ENCODE data around the gene SNRK. TPM values are rescaled to one million over a fixed set of nuclear protein-coding genes. Genes with fewer than 3 reads are reported as not detected.
A peak's percentile ranks its signal among the peaks of the same experiment; 100 is the strongest.

The SNRK gene
- total and polyA plus RNA-seq, 2 of the 13 experiments (the other 11 are each of a cell fraction or from before 2014, with no cell fraction given) = 11.4 to 16.1 TPM

DNA sequence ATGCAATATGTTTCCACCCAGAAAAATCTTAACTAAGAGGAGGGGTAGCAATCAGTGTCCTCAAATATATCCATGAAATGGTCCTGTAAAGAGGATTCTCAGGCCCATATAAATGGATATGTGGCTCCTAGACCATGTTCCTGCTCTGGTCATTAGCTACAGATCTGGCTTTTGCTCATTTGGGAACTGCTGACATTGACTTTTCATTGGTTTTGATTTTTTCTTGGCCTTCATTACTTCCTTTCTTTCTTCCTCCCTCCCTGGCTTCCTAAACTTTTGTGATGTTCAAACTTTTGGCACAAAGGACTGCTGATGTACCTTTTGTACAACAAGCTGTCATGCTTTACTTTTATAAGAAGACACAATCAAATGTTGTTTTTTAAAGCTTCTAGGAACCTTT, 41.6 kb upstream of the SNRK start:
- no peak overlapping the region for H3K4me2 ChIP-seq (ENCODE audit: low read depth, low read length)
- intact Hi-C loops (cut with micrococcal nuclease; ENCODE audit: unreplicated experiment) (no loop called here), in situ Hi-C loops (cut with HindIII; ENCODE audit: extremely low pct_ligation_motif_present, low pct_unique_long_range_greater_than_20kb) (no loop called here)
- POLR2A ChIA-PET = no interaction called here
- no peak overlapping the region for H3K27ac ChIP-seq (ENCODE audit: extremely low read length, insufficient read depth, low read length)
- no peaks in the 10 kb centered on the region for H3K79me2 ChIP-seq (ENCODE audit: insufficient read depth, low read length)
- no peak overlapping the region for H2AFZ ChIP-seq (ENCODE audit: low read length)
- H4K20me1 ChIP-seq (ENCODE audit: insufficient read depth, low read length) = no peaks in the 10 kb centered on the region
- CTCF ChIA-PET (ENCODE audit: low intra/inter-chr PET ratio, low total read pairs) = no interaction called here
- FAIRE-seq (no peak), ATAC-seq (no peak), DNase-seq (ENCODE audit: low spot score) (no peak)
- H3K4me3 ChIP-seq (replicated peaks in 1 of 3; ENCODE audit: insufficient read depth in 1 of 3, low read depth in 2 of 3, low read length in 3 of 3) = no peak overlapping the region
- TF ChIP-seq MAFF (IDR thresholded peaks at IDR 0.05; ENCODE audit: low read depth, low read length) (peak; percentile 32; the same call in 1 of the 2 replicates), MAFK (conservative IDR thresholded peaks at IDR 0.05 in 1 of 2, IDR thresholded peaks at IDR 0.05 in 1 of 2; ENCODE audit: low read length in 2 of 2) (peak; percentile 33 to 72; a peak in 2 of 4 replicates), GATAD1 (CRISPR knock-in tag; IDR thresholded peaks at IDR 0.05) (no peak)
- peaks cover 11% of the 10 kb centered on the region for H3K9me3 ChIP-seq (ENCODE audit: low read length)
- H3K4me1 ChIP-seq (ENCODE audit: insufficient read depth, low read length) = no peaks in the 10 kb centered on the region
- H3K9ac ChIP-seq (ENCODE audit: insufficient read depth, low read depth, low read length) = no peak overlapping the region
- BruUV-seq (replicated peaks) = no TSS peak
- peaks cover 0 to 10% of the 10 kb centered on the region in 2 experiments; a peak in 2 of 5 replicates for H3K27me3 ChIP-seq (ENCODE audit: control insufficient read depth in 1 of 2, insufficient read depth in 2 of 2, low read length in 2 of 2)
- no peaks in the 10 kb centered on the region for H3K36me3 ChIP-seq (replicated peaks in 1 of 2; ENCODE audit: control insufficient read depth in 1 of 2, insufficient read depth in 2 of 2, low read length in 2 of 2)

DNA sequence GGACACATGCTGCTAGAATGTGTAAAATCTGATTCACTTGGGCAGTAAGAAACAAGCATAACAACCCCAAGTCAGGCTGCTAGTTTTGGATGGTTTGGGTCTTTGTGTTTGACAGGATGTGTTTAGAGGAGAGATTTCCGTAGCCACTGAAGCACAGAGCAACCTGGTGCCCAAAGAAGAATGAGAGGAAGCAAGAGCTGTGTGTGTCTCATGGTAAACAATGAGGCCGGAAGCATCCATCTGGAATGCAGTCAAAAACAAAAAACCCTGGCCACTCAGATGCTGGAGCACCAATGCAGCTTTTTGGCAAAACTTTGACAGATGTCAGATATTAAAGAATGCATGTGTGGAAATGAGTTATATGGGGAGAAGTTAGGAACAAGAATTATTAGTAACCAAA, 39.4 kb upstream of the SNRK start:
- Histone ChIP-seq H3K27ac (ENCODE audit: extremely low read length, insufficient read depth, low read length) (no peak overlapping the region), H2AFZ (ENCODE audit: low read length) (no peak overlapping the region), H3K9ac (ENCODE audit: insufficient read depth, low read depth, low read length) (no peak overlapping the region), H3K4me3 (replicated peaks in 1 of 3; ENCODE audit: insufficient read depth in 1 of 3, low read depth in 2 of 3, low read length in 3 of 3) (no peak overlapping the region), H3K4me1 (ENCODE audit: insufficient read depth, low read length) (no peaks in the 10 kb centered on the region), H3K79me2 (ENCODE audit: insufficient read depth, low read length) (no peaks in the 10 kb centered on the region), H3K27me3 (ENCODE audit: control insufficient read depth in 1 of 2, insufficient read depth in 2 of 2, low read length in 2 of 2) (peaks cover 0 to 10% of the 10 kb centered on the region in 2 experiments; a peak in 1 of 5 replicates), H3K9me3 (ENCODE audit: low read length) (peaks cover 11% of the 10 kb centered on the region), H3K4me2 (ENCODE audit: low read depth, low read length) (no peak overlapping the region), H4K20me1 (ENCODE audit: insufficient read depth, low read length) (no peaks in the 10 kb centered on the region), H3K36me3 (replicated peaks in 1 of 2; ENCODE audit: control insufficient read depth in 1 of 2, insufficient read depth in 2 of 2, low read length in 2 of 2) (no peaks in the 10 kb centered on the region)
- ChIA-PET CTCF (ENCODE audit: low intra/inter-chr PET ratio, low total read pairs) (no interaction called here), POLR2A (no interaction called here)
- in situ Hi-C loops (cut with HindIII; ENCODE audit: extremely low pct_ligation_motif_present, low pct_unique_long_range_greater_than_20kb) (no loop called here), intact Hi-C loops (cut with micrococcal nuclease; ENCODE audit: unreplicated experiment) (no loop called here)
- BruUV-seq (replicated peaks) = no TSS peak
- TF ChIP-seq ZFP41 (CRISPR knock-in tag; IDR thresholded peaks at IDR 0.05; ENCODE audit: borderline replicate concordance) (no peak), ETV5 (CRISPR knock-in tag; IDR thresholded peaks at IDR 0.05; ENCODE audit: borderline replicate concordance) (no peak), RBM39 (IDR thresholded peaks at IDR 0.05; ENCODE audit: low read depth, low read length, poor library complexity, severe bottlenecking) (no peak), MIXL1 (CRISPR knock-in tag; IDR thresholded peaks at IDR 0.05) (no peak), RORA (CRISPR knock-in tag; IDR thresholded peaks at IDR 0.05) (no peak), MAFF (IDR thresholded peaks at IDR 0.05; ENCODE audit: low read depth, low read length) (no peak), ZZZ3 (CRISPR knock-in tag; IDR thresholded peaks at IDR 0.05; ENCODE audit: borderline replicate concordance) (no peak), HOXD1 (CRISPR knock-in tag; IDR thresholded peaks at IDR 0.05) (no peak)
- FAIRE-seq (no peak), DNase-seq (ENCODE audit: low spot score) (no peak), ATAC-seq (no peak)
- 19% methylated on average over 2 of the region's 2 CpGs for whole genome bisulfite sequencing (ENCODE audit: low lambda C conversion rate)

Data from HepG2 (cell line).